HepG2 (cell line): ENCODE data around the gene GRB2. TPM values are rescaled to one million over a fixed set of nuclear protein-coding genes. Genes with fewer than 3 reads are reported as not detected.
A peak's percentile ranks its signal among the peaks of the same experiment; 100 is the strongest.

Experiments used
- PHF5A ChIP-seq: IDR thresholded peaks from one replicate; pipeline ENCODE4 v1.6.1; 2018; ENCODE audit warnings: low read depth, missing genetic modification reagents; ENCODE audit not compliant: unreplicated experiment
- PRPF4 ChIP-seq: fragments of 200-400 bp; formaldehyde crosslinking; IDR thresholded peaks from 2 replicates; pipeline ENCODE4 v1.6.1; 2016; ENCODE audit warnings: low read length, low read depth; ENCODE audit not compliant: poor library complexity, severe bottlenecking
- polyA plus RNA-seq, 8 experiments: library from polyadenylated mRNA; depleted of rRNA in 3 of 8; stranded (reverse) in 7 of 8; unstranded in 1 of 8; fragments of >200 nt; fragmentation: Illumina TruSeq in 4 of 8; extraction: Trizol in 4 of 8; gene quantifications; 2 replicates each; pipeline versions ENCODE4 v1.2.1 to v1.2.3, GENCODE V29; 2011 to 2016; ENCODE audit warnings: low read depth in 4 of 8, missing spikeins in 1 of 8, mixed read lengths in 1 of 8; ENCODE audit not compliant: insufficient read depth in 1 of 8
- total RNA-seq, 5 experiments: library from RNA; depleted of rRNA; stranded (reverse); fragments of >200 nt; fragmentation: Illumina TruSeq; extraction: Trizol; gene quantifications; 2 replicates each; pipeline ENCODE4 v1.2.3, GENCODE V29; 2016; ENCODE audit warnings: low read depth in 1 of 5
- TF ChIP-seq, protein P1 (sequence below): sonication (generic); formaldehyde crosslinking; IDR thresholded peaks from 2 replicates; pipeline ENCODE4 v1.4.0; 2020; ENCODE audit warnings: mild to moderate bottlenecking, missing genetic modification reagents
- TF ChIP-seq, protein P2 (sequence below), 2 experiments: sonication (generic) in 1 of 2; formaldehyde crosslinking in 1 of 2; IDR thresholded peaks; 2 replicates each; pipeline versions ENCODE4 v1.4.0 to v1.6.1; 2016 to 2020; ENCODE audit warnings: borderline replicate concordance in 1 of 2, low read depth in 1 of 2, mild to moderate bottlenecking in 1 of 2, missing genetic modification reagents in 1 of 2
- TF ChIP-seq, protein P3 (sequence below): sonication (generic); formaldehyde crosslinking; IDR thresholded peaks from 2 replicates; pipeline ENCODE4 v1.9.0; 2021; ENCODE audit warnings: missing genetic modification reagents, mild to moderate bottlenecking, borderline replicate concordance
- TF ChIP-seq, protein P4 (sequence below): sonication (generic); formaldehyde crosslinking; IDR thresholded peaks from 2 replicates; pipeline ENCODE4 v1.4.0; 2020; ENCODE audit warnings: missing genetic modification reagents, borderline replicate concordance

GRB2 gene
- total and polyA plus RNA-seq, 2 of the 13 experiments (the other 11 are each of a cell fraction or from before 2014, with no cell fraction given), result 84.6 to 92.3 TPM

DNA sequence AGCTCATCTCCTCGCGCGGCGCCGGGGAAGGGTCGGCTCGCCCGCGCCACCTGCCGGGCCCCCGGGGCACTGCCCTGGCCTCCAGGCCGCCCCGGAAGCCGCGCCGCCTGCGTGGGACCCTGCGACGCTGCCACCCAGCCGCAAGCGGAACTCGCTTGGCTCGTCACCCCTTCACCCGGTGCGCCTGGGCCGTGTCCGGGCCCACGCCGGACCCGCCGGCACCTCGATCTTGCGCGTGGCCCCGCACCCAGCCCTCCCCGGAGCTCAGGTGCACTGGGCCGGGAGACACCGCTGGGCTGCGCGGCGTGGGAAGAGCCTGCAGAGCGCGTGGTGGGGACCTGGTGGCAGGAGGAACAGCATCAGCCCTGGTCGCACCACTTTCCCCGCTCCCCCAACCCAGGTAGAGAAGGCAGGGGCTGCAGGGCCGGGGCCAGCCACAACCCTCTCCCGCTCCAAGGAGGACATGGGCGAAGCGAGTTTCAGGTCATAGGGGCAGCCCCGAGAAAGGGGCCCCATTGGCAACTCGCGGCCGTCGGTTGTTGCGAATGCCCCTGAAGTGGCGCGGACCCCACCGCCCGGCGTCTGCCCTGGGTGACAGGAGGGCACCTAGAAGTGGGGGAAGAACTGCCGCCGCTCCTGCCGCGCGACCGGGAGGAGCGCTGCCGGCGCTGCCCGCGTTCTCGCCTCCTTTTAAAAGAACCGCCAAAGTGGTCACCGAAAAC lies 134.1 kb downstream of the GRB2 start (continued):
- TF ChIP-seq, protein P1, sequence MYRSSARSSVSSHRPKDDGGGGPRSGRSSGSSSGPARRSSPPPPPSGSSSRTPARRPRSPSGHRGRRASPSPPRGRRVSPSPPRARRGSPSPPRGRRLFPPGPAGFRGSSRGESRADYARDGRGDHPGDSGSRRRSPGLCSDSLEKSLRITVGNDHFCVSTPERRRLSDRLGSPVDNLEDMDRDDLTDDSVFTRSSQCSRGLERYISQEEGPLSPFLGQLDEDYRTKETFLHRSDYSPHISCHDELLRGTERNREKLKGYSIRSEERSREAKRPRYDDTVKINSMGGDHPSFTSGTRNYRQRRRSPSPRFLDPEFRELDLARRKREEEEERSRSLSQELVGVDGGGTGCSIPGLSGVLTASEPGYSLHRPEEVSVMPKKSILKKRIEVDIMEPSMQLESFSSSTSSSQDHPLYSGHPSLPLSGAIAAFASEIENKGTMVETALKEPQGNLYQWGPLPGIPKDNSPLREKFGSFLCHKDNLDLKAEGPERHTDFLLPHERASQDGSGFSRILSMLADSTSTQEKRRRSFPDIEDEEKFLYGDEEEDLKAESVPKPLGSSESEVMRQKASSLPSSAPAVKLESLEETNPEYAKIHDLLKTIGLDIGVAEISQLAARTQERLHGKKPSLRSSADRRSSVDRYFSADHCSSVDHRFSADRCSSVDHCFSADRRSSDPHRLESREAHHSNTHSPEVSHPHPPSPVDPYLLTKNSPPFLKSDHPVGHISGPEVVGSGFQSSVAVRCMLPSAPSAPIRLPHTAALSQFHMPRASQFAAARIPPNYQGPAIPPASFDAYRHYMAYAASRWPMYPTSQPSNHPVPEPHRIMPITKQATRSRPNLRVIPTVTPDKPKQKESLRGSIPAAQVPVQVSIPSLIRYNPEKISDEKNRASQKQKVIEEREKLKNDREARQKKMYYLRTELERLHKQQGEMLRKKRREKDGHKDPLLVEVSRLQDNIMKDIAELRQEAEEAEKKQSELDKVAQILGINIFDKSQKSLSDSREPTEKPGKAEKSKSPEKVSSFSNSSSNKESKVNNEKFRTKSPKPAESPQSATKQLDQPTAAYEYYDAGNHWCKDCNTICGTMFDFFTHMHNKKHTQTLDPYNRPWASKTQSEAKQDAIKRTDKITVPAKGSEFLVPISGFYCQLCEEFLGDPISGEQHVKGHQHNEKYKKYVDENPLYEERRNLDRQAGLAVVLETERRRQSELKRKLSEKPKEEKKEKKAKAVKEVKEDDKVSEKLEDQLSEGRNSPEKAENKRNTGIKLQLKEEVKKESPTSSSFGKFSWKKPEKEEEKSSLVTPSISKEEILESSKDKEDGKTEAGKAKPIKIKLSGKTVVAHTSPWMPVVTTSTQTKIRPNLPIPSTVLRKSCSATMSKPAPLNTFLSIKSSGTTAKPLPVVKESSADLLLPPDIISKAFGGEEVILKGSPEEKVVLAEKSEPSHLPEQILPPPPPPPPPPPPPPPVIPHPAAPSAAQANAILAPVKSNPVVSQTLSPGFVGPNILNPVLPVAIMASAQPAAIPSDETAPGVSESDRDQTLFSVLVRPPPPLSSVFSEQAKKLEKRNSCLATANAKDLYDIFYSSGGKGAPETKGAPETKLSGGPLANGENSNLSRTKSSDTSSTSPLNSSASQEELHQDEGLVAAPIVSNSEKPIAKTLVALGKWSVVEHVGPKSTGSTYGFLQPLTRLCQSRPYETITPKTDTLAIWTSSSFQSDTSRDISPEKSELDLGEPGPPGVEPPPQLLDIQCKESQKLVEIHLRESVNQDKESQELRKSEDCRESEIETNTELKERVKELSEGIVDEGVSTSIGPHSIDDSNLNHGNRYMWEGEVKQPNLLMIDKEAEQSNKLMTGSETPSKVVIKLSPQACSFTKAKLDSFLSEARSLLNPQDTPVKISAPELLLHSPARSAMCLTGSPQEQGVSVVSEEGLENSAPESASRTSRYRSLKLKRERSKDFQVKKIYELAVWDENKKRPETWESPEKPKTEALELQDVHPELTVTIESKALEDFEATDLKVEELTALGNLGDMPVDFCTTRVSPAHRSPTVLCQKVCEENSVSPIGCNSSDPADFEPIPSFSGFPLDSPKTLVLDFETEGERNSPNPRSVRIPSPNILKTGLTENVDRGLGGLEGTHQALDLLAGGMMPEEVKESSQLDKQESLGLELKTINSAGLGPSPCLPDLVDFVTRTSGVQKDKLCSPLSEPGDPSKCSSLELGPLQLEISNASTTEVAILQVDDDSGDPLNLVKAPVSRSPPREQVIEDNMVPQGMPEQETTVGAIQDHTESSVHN (CRISPR knock-in tag), result peak; percentile 45; the same call in 1 of the 2 replicates
- TF ChIP-seq PRPF4 (no peak), PHF5A (CRISPR knock-in tag) (peak; percentile 59)
- TF ChIP-seq, protein P2, sequence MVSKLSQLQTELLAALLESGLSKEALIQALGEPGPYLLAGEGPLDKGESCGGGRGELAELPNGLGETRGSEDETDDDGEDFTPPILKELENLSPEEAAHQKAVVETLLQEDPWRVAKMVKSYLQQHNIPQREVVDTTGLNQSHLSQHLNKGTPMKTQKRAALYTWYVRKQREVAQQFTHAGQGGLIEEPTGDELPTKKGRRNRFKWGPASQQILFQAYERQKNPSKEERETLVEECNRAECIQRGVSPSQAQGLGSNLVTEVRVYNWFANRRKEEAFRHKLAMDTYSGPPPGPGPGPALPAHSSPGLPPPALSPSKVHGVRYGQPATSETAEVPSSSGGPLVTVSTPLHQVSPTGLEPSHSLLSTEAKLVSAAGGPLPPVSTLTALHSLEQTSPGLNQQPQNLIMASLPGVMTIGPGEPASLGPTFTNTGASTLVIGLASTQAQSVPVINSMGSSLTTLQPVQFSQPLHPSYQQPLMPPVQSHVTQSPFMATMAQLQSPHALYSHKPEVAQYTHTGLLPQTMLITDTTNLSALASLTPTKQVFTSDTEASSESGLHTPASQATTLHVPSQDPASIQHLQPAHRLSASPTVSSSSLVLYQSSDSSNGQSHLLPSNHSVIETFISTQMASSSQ (IDR thresholded peaks at IDR 0.05; ENCODE audit: low read depth), result no peak
- TF ChIP-seq, protein P2 (CRISPR knock-in tag; IDR thresholded peaks at IDR 0.05; ENCODE audit: borderline replicate concordance), result 0 out of 2 replicates have a peak, but pooled peaks have one; percentile 24
- TF ChIP-seq, protein P3, sequence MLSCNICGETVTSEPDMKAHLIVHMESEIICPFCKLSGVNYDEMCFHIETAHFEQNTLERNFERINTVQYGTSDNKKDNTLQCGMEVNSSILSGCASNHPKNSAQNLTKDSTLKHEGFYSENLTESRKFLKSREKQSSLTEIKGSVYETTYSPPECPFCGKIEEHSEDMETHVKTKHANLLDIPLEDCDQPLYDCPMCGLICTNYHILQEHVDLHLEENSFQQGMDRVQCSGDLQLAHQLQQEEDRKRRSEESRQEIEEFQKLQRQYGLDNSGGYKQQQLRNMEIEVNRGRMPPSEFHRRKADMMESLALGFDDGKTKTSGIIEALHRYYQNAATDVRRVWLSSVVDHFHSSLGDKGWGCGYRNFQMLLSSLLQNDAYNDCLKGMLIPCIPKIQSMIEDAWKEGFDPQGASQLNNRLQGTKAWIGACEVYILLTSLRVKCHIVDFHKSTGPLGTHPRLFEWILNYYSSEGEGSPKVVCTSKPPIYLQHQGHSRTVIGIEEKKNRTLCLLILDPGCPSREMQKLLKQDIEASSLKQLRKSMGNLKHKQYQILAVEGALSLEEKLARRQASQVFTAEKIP (CRISPR knock-in tag), result no peak
- TF ChIP-seq, protein P4, sequence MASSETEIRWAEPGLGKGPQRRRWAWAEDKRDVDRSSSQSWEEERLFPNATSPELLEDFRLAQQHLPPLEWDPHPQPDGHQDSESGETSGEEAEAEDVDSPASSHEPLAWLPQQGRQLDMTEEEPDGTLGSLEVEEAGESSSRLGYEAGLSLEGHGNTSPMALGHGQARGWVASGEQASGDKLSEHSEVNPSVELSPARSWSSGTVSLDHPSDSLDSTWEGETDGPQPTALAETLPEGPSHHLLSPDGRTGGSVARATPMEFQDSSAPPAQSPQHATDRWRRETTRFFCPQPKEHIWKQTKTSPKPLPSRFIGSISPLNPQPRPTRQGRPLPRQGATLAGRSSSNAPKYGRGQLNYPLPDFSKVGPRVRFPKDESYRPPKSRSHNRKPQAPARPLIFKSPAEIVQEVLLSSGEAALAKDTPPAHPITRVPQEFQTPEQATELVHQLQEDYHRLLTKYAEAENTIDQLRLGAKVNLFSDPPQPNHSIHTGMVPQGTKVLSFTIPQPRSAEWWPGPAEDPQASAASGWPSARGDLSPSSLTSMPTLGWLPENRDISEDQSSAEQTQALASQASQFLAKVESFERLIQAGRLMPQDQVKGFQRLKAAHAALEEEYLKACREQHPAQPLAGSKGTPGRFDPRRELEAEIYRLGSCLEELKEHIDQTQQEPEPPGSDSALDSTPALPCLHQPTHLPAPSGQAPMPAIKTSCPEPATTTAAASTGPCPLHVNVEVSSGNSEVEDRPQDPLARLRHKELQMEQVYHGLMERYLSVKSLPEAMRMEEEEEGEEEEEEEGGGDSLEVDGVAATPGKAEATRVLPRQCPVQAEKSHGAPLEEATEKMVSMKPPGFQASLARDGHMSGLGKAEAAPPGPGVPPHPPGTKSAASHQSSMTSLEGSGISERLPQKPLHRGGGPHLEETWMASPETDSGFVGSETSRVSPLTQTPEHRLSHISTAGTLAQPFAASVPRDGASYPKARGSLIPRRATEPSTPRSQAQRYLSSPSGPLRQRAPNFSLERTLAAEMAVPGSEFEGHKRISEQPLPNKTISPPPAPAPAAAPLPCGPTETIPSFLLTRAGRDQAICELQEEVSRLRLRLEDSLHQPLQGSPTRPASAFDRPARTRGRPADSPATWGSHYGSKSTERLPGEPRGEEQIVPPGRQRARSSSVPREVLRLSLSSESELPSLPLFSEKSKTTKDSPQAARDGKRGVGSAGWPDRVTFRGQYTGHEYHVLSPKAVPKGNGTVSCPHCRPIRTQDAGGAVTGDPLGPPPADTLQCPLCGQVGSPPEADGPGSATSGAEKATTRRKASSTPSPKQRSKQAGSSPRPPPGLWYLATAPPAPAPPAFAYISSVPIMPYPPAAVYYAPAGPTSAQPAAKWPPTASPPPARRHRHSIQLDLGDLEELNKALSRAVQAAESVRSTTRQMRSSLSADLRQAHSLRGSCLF (CRISPR knock-in tag), result 0 out of 2 replicates have a peak, but pooled peaks have one; percentile 28
